Thyroid gland (tissue), 4 donors: ENCODE data around the gene TLE4. TPM values are rescaled to one million over a fixed set of nuclear protein-coding genes. Genes with fewer than 3 reads are reported as not detected.
"Not testable (repeated sequence)": the region's sequence is repeated elsewhere in the genome, so short reads cannot be mapped to it uniquely, and the experiment has no call there.

Experiments used
- DNase-seq, 2 donors: peaks; one replicate each; pipeline ENCODE4 v3.0.0-alpha.2; 2019
- H3K27ac ChIP-seq, 3 donors: fragments of 200-600 bp; sonication (generic); 1 replicate in 2 of 3; 2 replicates in 1 of 3; pipeline ENCODE4 v1.5.1; 2016 to 2019; ENCODE audit warnings: mild to moderate bottlenecking in 1 of 3, moderate library complexity in 1 of 3
- H3K27me3 ChIP-seq: fragments of 200-600 bp; sonication (generic); one replicate; pipeline ENCODE4 v1.5.1; 2019
- H3K36me3 ChIP-seq, 2 donors: fragments of 200-600 bp; sonication (generic); one replicate each; pipeline ENCODE4 v1.5.1; 2016 to 2019
- H3K4me1 ChIP-seq, 2 donors: fragments of 200-600 bp; sonication (generic); one replicate each; pipeline ENCODE4 v1.5.1; 2017 to 2019
- H3K4me3 ChIP-seq, 3 donors: fragments of 200-600 bp; sonication (generic); replicated peaks in 1 of 3; 1 replicate in 2 of 3; 2 replicates in 1 of 3; pipeline ENCODE4 v1.5.1; 2016; ENCODE audit warnings: mild to moderate bottlenecking in 1 of 3
- H3K9me3 ChIP-seq: fragments of 200-600 bp; sonication (generic); one replicate; pipeline ENCODE4 v1.5.1; 2017
- CTCF ChIP-seq, 6 experiments: fragments of 200-600 bp in 3 of 6; fragments of 450-650 bp in 3 of 6; sonication (generic) in 3 of 6; IDR thresholded peaks; one replicate each; pipeline ENCODE4 v1.5.1; 2016 to 2019; ENCODE audit warnings: antibody characterized with exemption in 6 of 6, mild to moderate bottlenecking in 2 of 6, inconsistent platforms in 1 of 6, moderate library complexity in 1 of 6
- POLR2A ChIP-seq, 2 donors: fragments of 450-650 bp; IDR thresholded peaks; one replicate each; pipeline ENCODE4 v1.6.1; 2017; ENCODE audit warnings: antibody characterized with exemption in 2 of 2, mild to moderate bottlenecking in 2 of 2, moderate library complexity in 1 of 2
- WGBS, 2 donors: methylation state at CpG; one replicate each; pipeline ENCODE4 v1.1.5; 2017; 5-methylcytosine and 5-hydroxymethylcytosine counted together
- intact Hi-C: fragments of 100-400 bp; cut with DNase I; formaldehyde crosslinking; loops from one replicate; pipeline ENCODE4 v1.15.1; 2023
- total RNA-seq, 4 donors: library from RNA; depleted of rRNA; stranded (reverse); fragments of >200 nt; gene quantifications; one replicate each; pipeline ENCODE4 v1.2.3, GENCODE V29; 2016

TLE4 gene
- total RNA-seq, 4 donors from 2014 or later, result 40.3 to 64.2 (median 52.8) TPM

GRCh38 chr9:79537838-79538237 is 33.9 kb upstream of the TLE4 start:
- TF ChIP-seq CTCF (IDR thresholded peaks at IDR 0.05) (no peak), POLR2A (IDR thresholded peaks at IDR 0.05) (no peak)
- Histone ChIP-seq H3K9me3 (no peaks in the 10 kb centered on the region), H3K36me3 (no peaks in the 10 kb centered on the region), H3K4me1 (no peaks in the 10 kb centered on the region), H3K4me3 (no peak overlapping the region), H3K27me3 (no peaks in the 10 kb centered on the region), H3K27ac (no peak overlapping the region)
- 95 to 96% methylated on average over 2 of the region's 2 CpGs for WGBS, 2 donors
- intact Hi-C loops, result no loop called here
- DNase-seq, result no peak

GRCh38 chr9:79542735-79543620 is 28.8 kb upstream of the TLE4 start:
- Histone ChIP-seq H3K27me3 (no peaks in the 10 kb centered on the region), H3K36me3 (no peaks in the 10 kb centered on the region), H3K27ac (no peak overlapping the region), H3K4me3 (no peak overlapping the region), H3K9me3 (no peaks in the 10 kb centered on the region), H3K4me1 (no peaks in the 10 kb centered on the region)
- TF ChIP-seq POLR2A (IDR thresholded peaks at IDR 0.05) (no peak), CTCF (IDR thresholded peaks at IDR 0.05) (no peak)
- WGBS, 2 donors, result 84 to 97% methylated on average over 3 of the region's 3 CpGs
- no peak for DNase-seq
- intact Hi-C loops, result no loop called here

- H3K4me3 ChIP-seq, H3K9me3 ChIP-seq, H3K4me1 ChIP-seq, DNase-seq, H3K36me3 ChIP-seq, H3K27ac ChIP-seq, intact Hi-C loops, H3K27me3 ChIP-seq: not testable (repeated sequence)
- WGBS, 2 donors, result 86 to 96% methylated on average over 7 of the region's 7 CpGs
These were observed 27.4 kb upstream of the TLE4 start for GRCh38 chr9:79544375-79544774.

- H3K36me3 ChIP-seq, result no peaks in the 10 kb centered on the region
- intact Hi-C loops, result no loop called here
- 90 to 93% methylated on average over 4 of the region's 4 CpGs for WGBS, 2 donors
- H3K4me1 ChIP-seq, result no peaks in the 10 kb centered on the region
- H3K27ac ChIP-seq, result no peak overlapping the region
- H3K27me3 ChIP-seq, result no peaks in the 10 kb centered on the region
- no peak overlapping the region for H3K4me3 ChIP-seq
- H3K9me3 ChIP-seq, result no peaks in the 10 kb centered on the region
- TF ChIP-seq POLR2A (IDR thresholded peaks at IDR 0.05) (no peak), CTCF (IDR thresholded peaks at IDR 0.05) (no peak)
- no peak for DNase-seq
These were observed 20.2 kb upstream of the TLE4 start for GRCh38 chr9:79551586-79551985.

- no peaks in the 10 kb centered on the region for H3K27me3 ChIP-seq
- DNase-seq, result no peak
- H3K36me3 ChIP-seq, result no peaks in the 10 kb centered on the region
- H3K4me3 ChIP-seq, result no peak overlapping the region
- no peaks in the 10 kb centered on the region for H3K9me3 ChIP-seq
- WGBS, 2 donors, result 90 to 100% methylated on average over 1 of the region's 1 CpG
- intact Hi-C loops, result no loop called here
- no peaks in the 10 kb centered on the region for H3K4me1 ChIP-seq
- TF ChIP-seq CTCF (IDR thresholded peaks at IDR 0.05), result no peak
- no peak for TF ChIP-seq POLR2A (IDR thresholded peaks at IDR 0.05)
- no peak overlapping the region for H3K27ac ChIP-seq
These were observed 19.8 kb upstream of the TLE4 start for GRCh38 chr9:79551994-79552393.
